Mesenchymal stem cell (in vitro differentiated cells and primary cell): Measurements from ENCODE around the gene ABCB4.

ENCODE experiments used
- DNase-seq: peaks from one replicate; pipeline ENCODE4 v3.0.0-alpha.2; 2013
- H2AFZ ChIP-seq: one replicate; pipeline ENCODE4 v1.6.1; 2013; ENCODE audit warnings: low read depth, mild to moderate bottlenecking, control low read depth, inconsistent platforms, low read length, moderate library complexity
- H2AK5ac ChIP-seq: 2 replicates; pipeline ENCODE4 v1.6.1; 2013; ENCODE audit warnings: low read length, moderate library complexity, mild to moderate bottlenecking, inconsistent platforms; ENCODE audit not compliant: severe bottlenecking
- H2BK120ac ChIP-seq: one replicate; pipeline ENCODE4 v1.6.1; 2013; ENCODE audit warnings: low read depth, mild to moderate bottlenecking, inconsistent platforms, low read length, moderate library complexity
- H2BK12ac ChIP-seq, 2 experiments: one replicate each; pipeline ENCODE4 v1.6.1; 2013; ENCODE audit warnings: inconsistent platforms in 2 of 2, low read length in 2 of 2, mild to moderate bottlenecking in 2 of 2, moderate library complexity in 2 of 2, control low read depth in 1 of 2
- H2BK15ac ChIP-seq: one replicate; pipeline ENCODE4 v1.6.1; 2013; ENCODE audit warnings: mild to moderate bottlenecking, low read depth, inconsistent platforms; ENCODE audit not compliant: poor library complexity, severe bottlenecking
- H2BK5ac ChIP-seq: 2 replicates; pipeline ENCODE4 v1.6.1; 2013; ENCODE audit warnings: low read depth, mild to moderate bottlenecking, low read length, control low read depth, inconsistent platforms; ENCODE audit not compliant: poor library complexity, severe bottlenecking
- H3K14ac ChIP-seq, 2 experiments: one replicate each; pipeline ENCODE4 v1.6.1; 2013; ENCODE audit warnings: inconsistent platforms in 2 of 2, low read length in 2 of 2, control low read depth in 1 of 2, mild to moderate bottlenecking in 1 of 2, moderate library complexity in 1 of 2
- H3K18ac ChIP-seq, 2 experiments: one replicate each; pipeline ENCODE4 v1.6.1; 2013; ENCODE audit warnings: inconsistent platforms in 2 of 2, low read length in 2 of 2, control low read depth in 1 of 2, low read depth in 1 of 2, mild to moderate bottlenecking in 1 of 2
- H3K23ac ChIP-seq, 2 experiments: one replicate each; pipeline ENCODE4 v1.6.1; 2013; ENCODE audit warnings: inconsistent platforms in 2 of 2, low read length in 2 of 2, mild to moderate bottlenecking in 2 of 2, moderate library complexity in 2 of 2, control low read depth in 1 of 2
- H3K27ac ChIP-seq: 2 replicates; pipeline ENCODE4 v1.5.1; 2013; ENCODE audit warnings: mild to moderate bottlenecking, moderate library complexity, low read length, control low read depth, inconsistent platforms; ENCODE audit not compliant: poor library complexity, severe bottlenecking
- H3K27me3 ChIP-seq, 2 experiments: 2 replicates each; pipeline versions ENCODE4 v1.6.1 to v1.7.0; 2013; ENCODE audit warnings: low read length in 2 of 2, mild to moderate bottlenecking in 2 of 2, moderate library complexity in 2 of 2, control low read depth in 1 of 2, inconsistent platforms in 1 of 2; ENCODE audit not compliant: control insufficient read depth in 1 of 2, insufficient read depth in 1 of 2
- H3K36me3 ChIP-seq, 2 experiments: 2 replicates each; pipeline versions ENCODE4 v1.6.1 to v1.7.0; 2013; ENCODE audit warnings: low read length in 2 of 2, control low read depth in 1 of 2, inconsistent platforms in 1 of 2, low read depth in 1 of 2, mild to moderate bottlenecking in 1 of 2; ENCODE audit not compliant: insufficient read depth in 2 of 2, control insufficient read depth in 1 of 2
- H3K4ac ChIP-seq, 2 experiments: one replicate each; pipeline ENCODE4 v1.6.1; 2013; ENCODE audit warnings: inconsistent platforms in 2 of 2, low read length in 2 of 2, mild to moderate bottlenecking in 2 of 2, moderate library complexity in 2 of 2, control low read depth in 1 of 2, low read depth in 1 of 2
- H3K4me1 ChIP-seq: 2 replicates; pipeline ENCODE4 v1.6.1; 2013; ENCODE audit warnings: low read depth, low read length, control low read depth; ENCODE audit not compliant: control insufficient read depth, insufficient read depth
- H3K4me2 ChIP-seq: 2 replicates; pipeline ENCODE4 v1.6.1; 2013; ENCODE audit warnings: low read length, mild to moderate bottlenecking, inconsistent platforms; ENCODE audit not compliant: poor library complexity, severe bottlenecking
- H3K4me3 ChIP-seq, 2 experiments: 2 replicates each; pipeline versions ENCODE4 v1.5.1 to v1.7.0; 2013; ENCODE audit warnings: low read length in 2 of 2, mild to moderate bottlenecking in 2 of 2, control low read depth in 1 of 2, low read depth in 1 of 2; ENCODE audit not compliant: insufficient read depth in 1 of 2
- H3K79me1 ChIP-seq: replicated peaks from 2 replicates; pipeline ENCODE4 v1.6.1; 2013; ENCODE audit warnings: mild to moderate bottlenecking, control low read depth, low read length, inconsistent platforms; ENCODE audit not compliant: poor library complexity, severe bottlenecking
- H3K9ac ChIP-seq: 2 replicates; pipeline ENCODE4 v1.7.0; 2013; ENCODE audit warnings: mild to moderate bottlenecking, low read length, moderate library complexity
- H3K9me3 ChIP-seq: 2 replicates; pipeline ENCODE4 v1.7.0; 2013; ENCODE audit warnings: mild to moderate bottlenecking, low read length; ENCODE audit not compliant: control insufficient read depth
- H4K8ac ChIP-seq: one replicate; pipeline ENCODE4 v1.6.1; 2013; ENCODE audit warnings: inconsistent platforms, mild to moderate bottlenecking, low read length, moderate library complexity
- H4K91ac ChIP-seq: one replicate; pipeline ENCODE4 v1.6.1; 2013; ENCODE audit warnings: mild to moderate bottlenecking, low read length, inconsistent platforms
- WGBS: methylation state at CpG from one replicate; pipeline ENCODE4 v1.1.7; 2013; ENCODE audit warnings: mixed read lengths; 5-methylcytosine and 5-hydroxymethylcytosine counted together

ABCB4 gene

GRCh38 chr7:87354749-87355148 is 120.7 kb downstream of the ABCB4 start:
- H2BK5ac ChIP-seq: no peak overlapping the region

More at GRCh38 chr7:87354749-87355148, 120.7 kb downstream of the ABCB4 start:
- no peak overlapping the region for H3K4me3 ChIP-seq
- H3K9me3 ChIP-seq: peaks cover 30% of the 10 kb centered on the region
- H3K4me1 ChIP-seq: no peaks in the 10 kb centered on the region
- H3K9ac ChIP-seq: no peak overlapping the region
- H2BK120ac ChIP-seq: no peak overlapping the region
- no peak overlapping the region for H3K4ac ChIP-seq
- H3K36me3 ChIP-seq: peaks cover 11 to 63% of the 10 kb centered on the region in 2 experiments
- peaks cover 6% of the 10 kb centered on the region for H3K79me1 ChIP-seq
- H3K27me3 ChIP-seq: no peaks in the 10 kb centered on the region
- H3K18ac ChIP-seq: no peak overlapping the region
- no peak overlapping the region for H3K27ac ChIP-seq
- H4K8ac ChIP-seq: no peak overlapping the region
- no peak for DNase-seq
- H2AK5ac ChIP-seq: no peak overlapping the region
- H2AFZ ChIP-seq: no peak overlapping the region
- no peak overlapping the region for H2BK15ac ChIP-seq
- H4K91ac ChIP-seq: no peak overlapping the region
- WGBS: 71% methylated on average over 3 of the region's 3 CpGs
- no peak overlapping the region for H3K4me2 ChIP-seq
- H3K23ac ChIP-seq: no peak overlapping the region
- no peak overlapping the region for H2BK12ac ChIP-seq
- H3K14ac ChIP-seq: no peak overlapping the region
